Endothelial cell of umbilical vein (primary cell): ENCODE measurements around the gene MINDY4B. TPM values are rescaled to one million over a fixed set of nuclear protein-coding genes. Genes with fewer than 3 reads are reported as not detected.

Experiments used
- BruUV-seq: library from RNA; stranded (reverse); fragments of 400-500 nt; replicated peaks from 2 replicates; lab custom pipeline; 2021; lab: Mats Ljungman, UMichigan
- CTCF ChIA-PET: fragments of 300-600, 350-600 bp; sonication (Branson Sonifier 250); formaldehyde crosslinking; loops from one replicate; lab custom pipeline; 2021; ENCODE audit warnings: antibody characterized with exemption, inconsistent platforms; lab: Charles Lee
- POLR2A ChIA-PET: fragments of 300-600, 350-600 bp; sonication (Branson Sonifier 250); formaldehyde crosslinking; loops from one replicate; lab custom pipeline; 2021; ENCODE audit warnings: antibody characterized with exemption, inconsistent platforms; lab: Charles Lee
- DNase-seq: peaks from one replicate; pipeline ENCODE4 v3.0.0-alpha.2; 2011; ENCODE audit warnings: low read depth, low spot score
- FAIRE-seq: peaks from 2 replicates; lab custom pipeline; 2011; peaks lifted over from hg19 to GRCh38; lab: Jason Lieb, UNC
- H2AFZ ChIP-seq: 2 replicates; pipeline ENCODE4 v1.6.0; 2012; ENCODE audit warnings: low read depth, low read length, control low read depth, inconsistent platforms
- H3K27ac ChIP-seq: 2 replicates; pipeline ENCODE4 v1.5.1; 2011; ENCODE audit warnings: low read depth, mild to moderate bottlenecking, control low read depth, low read length, moderate library complexity; ENCODE audit not compliant: insufficient read depth
- H3K27me3 ChIP-seq, 2 experiments: 2 replicates each; pipeline versions ENCODE4 v1.6.0 to v1.6.1; 2011; ENCODE audit warnings: low read length in 2 of 2, mixed read lengths in 1 of 2; ENCODE audit not compliant: control insufficient read depth in 2 of 2, insufficient read depth in 2 of 2
- H3K36me3 ChIP-seq, 2 experiments: 2 replicates in 1 of 2; 3 replicates in 1 of 2; pipeline ENCODE4 v1.5.1; 2011; ENCODE audit warnings: low read length in 2 of 2, mild to moderate bottlenecking in 1 of 2, moderate library complexity in 1 of 2; ENCODE audit not compliant: control insufficient read depth in 2 of 2, insufficient read depth in 2 of 2; ENCODE audit errors: extremely low read depth in 1 of 2
- H3K4me1 ChIP-seq: 3 replicates; pipeline ENCODE4 v1.5.1; 2011; ENCODE audit warnings: mild to moderate bottlenecking, low read length; ENCODE audit not compliant: control insufficient read depth, insufficient read depth; ENCODE audit errors: extremely low read depth
- H3K4me2 ChIP-seq: 2 replicates; pipeline ENCODE4 v1.6.1; 2011; ENCODE audit warnings: low read length, control low read depth, mixed read lengths; ENCODE audit not compliant: insufficient read depth
- H3K4me3 ChIP-seq, 3 experiments: fragments of 200-600 bp in 1 of 3; sonication (generic), shearing (Covaris generic) in 1 of 3; replicated peaks in 1 of 3; 2 replicates each; pipeline ENCODE4 v1.5.1; 2011 to 2016; ENCODE audit warnings: control low read depth in 3 of 3, low read length in 3 of 3, mild to moderate bottlenecking in 2 of 3, inconsistent platforms in 1 of 3, low read depth in 1 of 3, moderate library complexity in 1 of 3; ENCODE audit not compliant: insufficient read depth in 1 of 3
- H3K79me2 ChIP-seq: 2 replicates; pipeline ENCODE4 v1.6.0; 2012; ENCODE audit warnings: low read length, inconsistent platforms; ENCODE audit not compliant: control insufficient read depth, insufficient read depth
- H3K9ac ChIP-seq: replicated peaks from 2 replicates; pipeline ENCODE3; 2011; ENCODE audit warnings: low read length, control low read depth; ENCODE audit not compliant: insufficient read depth; ENCODE audit errors: extremely low read depth
- H3K9me1 ChIP-seq: replicated peaks from 3 replicates; pipeline ENCODE4 v1.6.0; 2011; ENCODE audit warnings: mild to moderate bottlenecking, low read length; ENCODE audit not compliant: control insufficient read depth, insufficient read depth; ENCODE audit errors: extremely low read depth
- H3K9me3 ChIP-seq: replicated peaks from 2 replicates; pipeline ENCODE4 v1.5.1; 2012; ENCODE audit warnings: low read length, inconsistent platforms; ENCODE audit not compliant: control insufficient read depth, insufficient read depth
- H4K20me1 ChIP-seq: replicated peaks from 2 replicates; pipeline ENCODE3; 2011; ENCODE audit warnings: mild to moderate bottlenecking, low read length; ENCODE audit not compliant: control insufficient read depth, insufficient read depth; ENCODE audit errors: extremely low read depth
- EZH2 ChIP-seq: IDR thresholded peaks from 2 replicates; pipeline ENCODE4 v1.6.1; 2012; ENCODE audit warnings: borderline replicate concordance, low read depth, mild to moderate bottlenecking, moderate library complexity, low read length, inconsistent platforms; ENCODE audit not compliant: severe bottlenecking
- FOS ChIP-seq: IDR thresholded peaks from 2 replicates; pipeline ENCODE4 v1.6.1; 2011; ENCODE audit warnings: mild to moderate bottlenecking, low read length, moderate library complexity, borderline replicate concordance; ENCODE audit not compliant: insufficient read depth
- GATA2 ChIP-seq: IDR thresholded peaks from 2 replicates; pipeline ENCODE4 v1.7.0; 2011; ENCODE audit warnings: low read depth, mild to moderate bottlenecking, moderate library complexity, mixed read lengths, low read length; ENCODE audit not compliant: insufficient read length, insufficient read depth
- JUN ChIP-seq: IDR thresholded peaks from 2 replicates; pipeline ENCODE4 v1.6.1; 2011; ENCODE audit warnings: borderline replicate concordance, low read depth; ENCODE audit not compliant: insufficient read length, insufficient read depth
- MYC ChIP-seq: IDR thresholded peaks from one replicate; pipeline ENCODE4 v1.6.1; 2011; ENCODE audit warnings: mild to moderate bottlenecking, low read depth, low read length
- POLR2A ChIP-seq: IDR thresholded peaks from 2 replicates; pipeline ENCODE4 v1.6.1; 2012; ENCODE audit warnings: low read depth, mild to moderate bottlenecking, control low read depth, low read length
- POLR2AphosphoS5 ChIP-seq: IDR thresholded peaks from 2 replicates; pipeline ENCODE4 v1.6.1; 2012; ENCODE audit warnings: low read depth, mild to moderate bottlenecking, control low read depth, low read length, moderate library complexity; ENCODE audit not compliant: insufficient read depth
- dilution Hi-C: fragments of 300-500 bp; cut with MboI; formaldehyde crosslinking; loops from one replicate; pipeline ENCODE4 v1.15.0; 2019; ENCODE audit warnings: low sequenced_read_pairs; ENCODE audit not compliant: extremely low pct_ligation_motif_present
- intact Hi-C: fragments of 100-400 bp; cut with micrococcal nuclease; formaldehyde crosslinking; loops from one replicate; pipeline ENCODE4 v1.10.0; 2022
- polyA plus RNA-seq, 4 experiments: library from polyadenylated mRNA; depleted of rRNA in 3 of 4; stranded (reverse) in 3 of 4; unstranded in 1 of 4; fragments of >200 nt; gene quantifications; 2 replicates each; pipeline versions ENCODE4 v1.2.1 to v1.2.3, GENCODE V29; 2011 to 2012; ENCODE audit warnings: missing spikeins in 1 of 4
- total RNA-seq: library from RNA; stranded (reverse); gene quantifications from 2 replicates; pipeline ENCODE4 v1.2.3, GENCODE V29; 2021
- TF ChIP-seq, protein P1 (sequence below): IDR thresholded peaks from 2 replicates; pipeline ENCODE4 v1.6.1; 2011; ENCODE audit not compliant: insufficient read depth, insufficient read length
- TF ChIP-seq, protein P2 (sequence below), 2 donors: IDR thresholded peaks; 1 replicate in 1 of 2; 2 replicates in 1 of 2; pipeline ENCODE4 v1.5.1; 2011; ENCODE audit warnings: low read length in 2 of 2, mild to moderate bottlenecking in 2 of 2, moderate library complexity in 2 of 2, control low read depth in 1 of 2, inconsistent platforms in 1 of 2, low read depth in 1 of 2; ENCODE audit not compliant: insufficient read depth in 1 of 2; ENCODE audit errors: extremely low read depth in 1 of 2

MINDY4B gene
- total and polyA plus RNA-seq, 2 donors (not counting 3 experiments of a cell fraction or from before 2014, with no cell fraction given), result not detected

- no peak overlapping the region for H3K9ac ChIP-seq
- intact Hi-C loops, result no loop called here
- TF ChIP-seq EZH2 (no peak), GATA2 (no peak), FOS (no peak), POLR2AphosphoS5 (no peak), MYC (no peak)
- TF ChIP-seq, protein P1, sequence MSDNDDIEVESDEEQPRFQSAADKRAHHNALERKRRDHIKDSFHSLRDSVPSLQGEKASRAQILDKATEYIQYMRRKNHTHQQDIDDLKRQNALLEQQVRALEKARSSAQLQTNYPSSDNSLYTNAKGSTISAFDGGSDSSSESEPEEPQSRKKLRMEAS, result no peak
These were observed 7.0 kb downstream of the MINDY4B start for GRCh38 chr3:150898046-150898754.

DNA sequence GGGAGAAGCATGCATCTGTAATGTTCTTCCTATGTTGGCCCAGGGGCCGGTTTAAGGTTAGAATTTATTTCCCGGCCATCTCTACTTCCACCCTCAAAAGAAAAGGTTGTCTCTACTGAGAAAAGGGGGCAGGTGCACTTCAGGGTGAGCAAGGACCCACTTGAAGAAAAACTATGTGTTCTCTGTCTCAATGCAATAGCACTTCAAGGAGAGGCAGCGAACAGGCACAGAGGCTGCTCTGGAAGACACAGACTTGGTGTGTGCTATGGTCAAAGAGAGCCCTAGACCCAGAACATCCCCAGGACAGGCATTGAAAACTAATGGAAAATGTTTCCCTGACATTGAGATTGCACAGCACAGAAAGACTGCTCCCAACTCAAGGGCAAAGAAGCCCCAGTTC lies 7.6 kb downstream of the MINDY4B start:
- intact Hi-C loops (no loop called here), dilution Hi-C loops (no loop called here)
- Histone ChIP-seq H3K9me1 (no peaks in the 10 kb centered on the region), H4K20me1 (no peaks in the 10 kb centered on the region), H3K79me2 (no peaks in the 10 kb centered on the region), H3K36me3 (no peaks in the 10 kb centered on the region), H3K4me3 (no peak overlapping the region), H3K27ac (no peak overlapping the region), H3K9me3 (no peaks in the 10 kb centered on the region), H3K4me2 (no peak overlapping the region), H3K27me3 (peaks cover 0 to 2% of the 10 kb centered on the region in 2 experiments), H3K9ac (no peak overlapping the region), H2AFZ (no peak overlapping the region), H3K4me1 (no peaks in the 10 kb centered on the region)
- DNase-seq, result no peak
- no peak for FAIRE-seq
- ChIA-PET POLR2A (no interaction called here), CTCF (no interaction called here)
- no TSS peak for BruUV-seq
- TF ChIP-seq GATA2 (no peak), JUN (no peak), EZH2 (no peak), MYC (no peak), POLR2A (no peak), FOS (no peak), POLR2AphosphoS5 (no peak)
- TF ChIP-seq, protein P1, result no peak
- TF ChIP-seq, protein P2, sequence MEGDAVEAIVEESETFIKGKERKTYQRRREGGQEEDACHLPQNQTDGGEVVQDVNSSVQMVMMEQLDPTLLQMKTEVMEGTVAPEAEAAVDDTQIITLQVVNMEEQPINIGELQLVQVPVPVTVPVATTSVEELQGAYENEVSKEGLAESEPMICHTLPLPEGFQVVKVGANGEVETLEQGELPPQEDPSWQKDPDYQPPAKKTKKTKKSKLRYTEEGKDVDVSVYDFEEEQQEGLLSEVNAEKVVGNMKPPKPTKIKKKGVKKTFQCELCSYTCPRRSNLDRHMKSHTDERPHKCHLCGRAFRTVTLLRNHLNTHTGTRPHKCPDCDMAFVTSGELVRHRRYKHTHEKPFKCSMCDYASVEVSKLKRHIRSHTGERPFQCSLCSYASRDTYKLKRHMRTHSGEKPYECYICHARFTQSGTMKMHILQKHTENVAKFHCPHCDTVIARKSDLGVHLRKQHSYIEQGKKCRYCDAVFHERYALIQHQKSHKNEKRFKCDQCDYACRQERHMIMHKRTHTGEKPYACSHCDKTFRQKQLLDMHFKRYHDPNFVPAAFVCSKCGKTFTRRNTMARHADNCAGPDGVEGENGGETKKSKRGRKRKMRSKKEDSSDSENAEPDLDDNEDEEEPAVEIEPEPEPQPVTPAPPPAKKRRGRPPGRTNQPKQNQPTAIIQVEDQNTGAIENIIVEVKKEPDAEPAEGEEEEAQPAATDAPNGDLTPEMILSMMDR (IDR thresholded peaks at IDR 0.05; ENCODE audit: extremely low read depth in 1 of 2, insufficient read depth in 1 of 2, low read depth in 1 of 2, low read length in 2 of 2), result no peak

More at GRCh38 chr3:150898046-150898754, 7.0 kb downstream of the MINDY4B start:
- H3K27ac ChIP-seq, result no peak overlapping the region
- H3K79me2 ChIP-seq, result no peaks in the 10 kb centered on the region
- DNase-seq (no peak), FAIRE-seq (no peak)
- dilution Hi-C loops, result no loop called here
- ChIA-PET POLR2A (no interaction called here), CTCF (no interaction called here)
- H3K9me3 ChIP-seq, result no peaks in the 10 kb centered on the region
- no TSS peak for BruUV-seq
- no peaks in the 10 kb centered on the region for H4K20me1 ChIP-seq
- no peak overlapping the region for H3K4me2 ChIP-seq
- H3K36me3 ChIP-seq, result no peaks in the 10 kb centered on the region
- H3K27me3 ChIP-seq, result peaks cover 0 to 2% of the 10 kb centered on the region in 2 experiments
- H2AFZ ChIP-seq, result no peak overlapping the region
- no peaks in the 10 kb centered on the region for H3K9me1 ChIP-seq
- H3K4me1 ChIP-seq, result no peaks in the 10 kb centered on the region
- no peak overlapping the region for H3K4me3 ChIP-seq
